Activated T-cell treated with anti-CD3 and anti-CD28 coated beads for 1 hour (primary cell): ENCODE results near the gene CELF3.
"Not testable (repeated sequence)": the region's sequence is repeated elsewhere in the genome, so short reads cannot be mapped to it uniquely, and the experiment has no call there.

Experiments
- DNase-seq: peaks from one replicate; pipeline ENCODE4 v3.0.0-alpha.2; 2020; ENCODE audit warnings: low read depth

CELF3 gene

DNA sequence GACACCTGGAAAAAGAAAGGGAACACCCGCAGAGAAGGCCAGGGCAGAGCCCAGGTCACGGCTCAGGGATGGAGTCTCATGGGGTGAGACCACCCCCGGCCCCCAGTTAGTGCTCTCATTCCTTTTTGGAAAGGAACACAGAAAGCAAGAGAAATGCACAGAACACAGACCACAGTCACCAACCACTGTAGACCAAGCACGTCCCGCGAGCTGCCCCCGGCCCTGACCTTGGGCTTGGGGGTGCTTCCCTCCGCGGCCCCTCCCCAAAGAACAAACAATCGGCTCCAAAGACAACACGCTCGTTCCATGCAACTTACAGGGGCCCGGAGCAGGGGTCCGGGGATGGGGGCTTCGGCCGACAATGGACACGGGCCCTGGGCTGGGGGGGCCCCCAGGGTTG, 12.8 kb downstream of the CELF3 start:
- DNase-seq = no peak

- DNase-seq = no peak
Observed at GRCh38 chr1:151702936-151703335, 13.7 kb downstream of the CELF3 start.

GRCh38 chr1:151701515-151701914, 15.1 kb downstream of the CELF3 start:
- DNase-seq = no peak

DNA sequence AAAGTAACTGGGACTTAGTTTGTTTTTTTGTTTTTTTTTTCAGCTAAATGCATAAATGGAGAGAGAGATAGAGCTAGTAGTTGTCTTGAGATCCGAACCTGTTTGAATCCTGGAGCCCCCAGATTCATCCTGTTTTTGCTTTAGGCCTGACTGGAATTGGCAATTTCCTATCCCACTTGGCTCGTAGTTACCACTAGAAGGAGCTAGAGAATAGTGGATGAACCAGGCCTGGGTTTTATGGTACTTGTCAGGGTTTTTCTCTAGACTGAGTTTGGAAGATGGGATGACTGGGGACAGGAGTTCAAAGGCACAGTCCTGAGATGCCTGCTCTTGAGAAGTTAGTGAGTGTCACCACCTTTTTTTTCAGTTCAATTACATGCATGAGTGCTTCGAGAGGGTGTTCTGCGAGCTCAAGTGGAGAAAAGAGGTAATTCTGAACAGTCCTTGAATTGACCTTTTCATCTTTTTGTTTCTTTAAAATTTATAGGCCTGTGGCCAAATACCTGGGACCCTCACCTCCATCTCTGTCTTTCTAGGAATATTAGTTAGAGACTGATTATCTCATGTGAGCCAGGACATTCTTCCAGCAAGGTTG, 23.4 kb downstream of the CELF3 start:
- no peak for DNase-seq

GRCh38 chr1:151692226-151692625, 24.4 kb downstream of the CELF3 start:
- DNase-seq = no peak

- DNase-seq = no peak
Observed at GRCh38 chr1:151689494-151689893, 27.1 kb downstream of the CELF3 start.

GRCh38 chr1:151686561-151686960, 30.0 kb downstream of the CELF3 start:
- DNase-seq = no peak

- no peak for DNase-seq
Observed at GRCh38 chr1:151684128-151684527, 32.5 kb downstream of the CELF3 start.

DNA sequence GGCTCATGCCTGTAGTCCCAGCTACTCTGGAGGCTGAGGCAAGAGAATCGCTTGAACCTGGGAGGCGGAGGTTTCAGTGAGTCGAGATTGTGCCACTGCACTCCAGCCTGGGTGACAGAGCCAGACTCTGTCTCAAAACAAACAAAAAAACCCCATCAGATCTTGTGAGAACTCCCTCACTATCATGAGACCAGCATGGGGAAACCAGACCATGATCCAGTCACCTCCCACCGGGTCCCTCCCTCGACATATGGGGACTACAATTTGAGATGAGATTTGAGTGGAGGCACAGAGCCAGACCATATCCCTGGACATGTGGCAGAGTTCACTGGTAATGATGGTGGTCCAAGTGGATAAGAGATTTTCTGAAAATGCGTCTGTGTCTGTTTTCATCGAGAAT, 33.7 kb downstream of the CELF3 start:
- not testable (repeated sequence) for DNase-seq

DNA sequence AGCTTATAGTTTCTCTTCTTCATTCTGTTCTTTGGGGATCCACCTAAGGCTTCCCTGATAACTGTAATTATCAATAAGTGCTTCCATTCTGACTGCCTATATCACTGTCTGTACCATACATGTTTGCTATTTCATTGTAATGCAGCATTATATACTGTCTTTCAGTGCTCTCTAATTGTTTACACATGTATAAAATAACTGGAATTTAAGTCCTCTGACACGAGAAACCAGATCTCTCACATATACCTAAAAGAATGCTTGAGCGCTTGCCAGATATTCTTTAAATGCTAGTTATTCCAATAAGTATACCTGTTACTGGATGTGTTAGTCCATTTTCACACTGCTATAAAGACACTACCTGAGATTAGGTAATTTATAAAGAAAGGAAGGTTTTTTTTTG, 34.7 kb downstream of the CELF3 start:
- DNase-seq = no peak

DNA sequence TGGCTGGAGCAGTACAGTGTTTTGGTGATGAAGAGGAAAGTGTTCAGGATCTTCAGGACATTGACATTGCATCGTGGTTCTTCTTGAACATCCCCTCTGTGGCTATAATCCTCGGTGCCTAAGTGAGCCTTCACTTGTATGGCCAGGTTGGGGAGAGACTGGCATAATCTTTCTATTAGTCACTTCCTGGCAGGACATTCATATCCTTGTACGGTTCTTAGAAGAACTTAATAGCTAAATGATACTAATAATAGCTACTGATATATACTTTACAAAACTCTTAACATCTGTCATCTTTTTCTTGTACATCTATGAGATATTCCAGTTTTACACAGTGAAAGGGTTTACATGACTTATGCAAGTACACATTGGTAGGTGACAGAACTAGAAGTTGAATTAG, 35.8 kb downstream of the CELF3 start:
- DNase-seq = no peak

- no peak for DNase-seq
Observed at GRCh38 chr1:151680391-151680790, 36.2 kb downstream of the CELF3 start.

DNA sequence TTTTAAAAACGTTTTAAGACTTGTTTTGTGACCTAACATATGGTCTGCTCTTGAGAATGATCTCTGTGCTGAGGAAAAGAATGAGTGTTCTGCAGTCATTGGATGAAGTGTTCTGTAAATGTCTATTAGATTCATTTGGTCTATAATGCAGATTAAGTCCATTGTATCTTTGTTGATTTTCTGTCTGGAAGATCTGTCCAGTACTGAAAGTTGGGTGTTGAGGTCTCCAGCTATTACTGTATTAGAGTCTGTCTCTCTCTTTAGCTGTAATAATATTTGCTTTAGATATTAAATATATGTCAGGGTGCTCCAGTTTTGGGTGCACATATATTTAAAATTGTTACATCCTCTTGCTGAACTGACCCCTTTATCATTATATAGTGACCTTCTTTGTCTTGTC, 43.2 kb downstream of the CELF3 start:
- no peak for DNase-seq

DNA sequence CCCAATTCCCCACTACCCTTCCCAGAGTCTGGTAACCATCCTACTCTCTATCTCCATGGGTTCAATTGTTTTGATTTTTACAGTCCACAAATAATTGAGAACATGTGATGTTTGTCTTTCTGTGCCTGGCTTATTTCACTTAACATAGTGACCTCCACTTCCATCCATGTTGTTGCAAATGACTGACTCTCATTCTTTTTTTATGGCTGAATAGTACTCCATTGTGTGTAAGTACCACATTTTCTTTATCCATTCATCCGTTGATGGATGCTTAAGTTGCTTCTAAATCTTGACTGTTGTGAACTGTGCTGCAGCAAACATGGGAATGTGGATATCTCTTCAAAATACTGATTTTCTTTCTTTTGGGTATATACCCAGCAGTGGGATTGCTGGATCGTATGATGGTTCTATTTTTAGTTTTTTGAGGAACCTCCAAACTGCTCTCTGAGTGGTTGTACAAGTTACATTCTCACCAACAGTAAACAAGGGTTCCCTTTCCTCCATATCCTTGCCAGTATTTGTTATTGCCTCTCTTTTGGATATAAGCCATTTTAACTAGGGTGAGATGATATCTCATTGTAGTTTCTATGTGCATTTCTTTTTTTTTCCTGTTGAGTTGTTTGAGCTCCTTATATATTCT, 46.4 kb downstream of the CELF3 start:
- DNase-seq = not testable (repeated sequence)

GRCh38 chr1:151668090-151668489, 48.5 kb downstream of the CELF3 start:
- no peak for DNase-seq

DNA sequence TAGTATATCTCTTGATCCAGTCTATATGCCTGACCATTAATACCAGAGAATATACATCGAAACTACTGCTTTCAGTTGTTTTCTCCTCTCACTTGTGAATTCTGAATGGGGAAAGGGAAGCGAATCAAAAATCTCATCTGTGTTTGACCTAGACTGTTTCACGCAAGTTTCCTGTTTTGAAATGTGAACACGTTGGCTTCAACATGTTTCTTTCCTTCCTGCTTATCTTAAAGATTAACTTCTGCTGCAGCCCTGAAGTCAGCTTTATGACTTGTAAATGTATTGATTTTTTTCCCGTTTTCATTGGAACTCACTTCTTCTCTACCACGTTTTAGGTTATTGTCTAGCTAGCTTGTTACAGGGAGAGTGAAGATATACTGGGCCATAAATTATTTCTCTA, 54.9 kb downstream of the CELF3 start:
- no peak for DNase-seq

GRCh38 chr1:151655371-151655770, 61.2 kb downstream of the CELF3 start:
- no peak for DNase-seq

DNA sequence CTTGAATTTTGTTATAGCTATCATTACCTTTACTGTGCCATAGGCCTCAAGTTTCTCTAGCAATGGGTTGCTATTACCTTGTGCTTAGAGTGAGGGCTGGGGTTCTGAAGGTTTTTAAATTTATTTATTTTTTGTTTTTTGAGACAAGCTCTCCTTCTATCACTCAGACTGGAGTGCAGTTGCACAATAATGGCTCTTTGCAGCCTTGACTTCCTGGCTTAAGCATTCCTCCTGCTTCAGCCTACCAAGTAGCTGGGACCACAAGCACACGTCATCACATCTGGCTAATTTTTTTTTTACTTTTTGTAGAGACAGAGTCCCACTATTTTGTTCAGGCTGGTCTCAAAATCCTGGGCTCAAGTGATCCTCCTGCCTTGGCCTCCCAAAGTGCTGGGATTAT, 63.2 kb downstream of the CELF3 start:
- no peak for DNase-seq
